ENCODE data around the gene CEP44. TPM values are rescaled to one million over a fixed set of nuclear protein-coding genes. Genes with fewer than 3 reads are reported as not detected.

CEP44 gene
- 12.0 and 14.1 TPM in 2 replicates for total RNA-seq
- long read RNA-seq, full-length matches to known transcripts = 1 of 28 reads
- long read RNA-seq, partial matches to known transcripts = 16 of 28 reads
- long read RNA-seq, other reads (novel, unspliced or antisense) = 11 of 28 reads

GRCh38 chr4:174283507-174284471 is at the start of gene CEP44, which contains the start of gene FBXO8:
Gene CEP44 (plus strand): TSS chr4:174283911. CDS start chr4:174299122, 15,211 bp downstream.
Gene FBXO8 (minus strand): TSS chr4:174283667. CDS start chr4:174263092, 20,575 bp downstream.
- Mint-ChIP-seq H3K27ac (ENCODE audit: unreplicated experiment) (peak within 1 kb of the TSS; percentile 100), H3K9me3 (ENCODE audit: unreplicated experiment) (peaks cover 10% of the 10 kb centered on the region), H3K27me3 (ENCODE audit: unreplicated experiment) (no peaks in the 10 kb centered on the region), H3K36me3 (ENCODE audit: unreplicated experiment) (peaks cover 11% of the 10 kb centered on the region), H3K4me1 (ENCODE audit: unreplicated experiment) (peaks cover 36% of the 10 kb centered on the region), H3K4me3 (ENCODE audit: unreplicated experiment) (peak within 1 kb of the TSS; percentile 96)
- no peak for TF ChIP-seq CTCF (IDR thresholded peaks at IDR 0.05)
- DNase-seq (ENCODE audit: extremely low spot score, unreplicated experiment) = peak; percentile 85

GRCh38 chr4:174236359-174236758 is 47.4 kb upstream of the CEP44 start:
- H3K36me3 Mint-ChIP-seq (ENCODE audit: unreplicated experiment) = peaks cover 19% of the 10 kb centered on the region
- no peak overlapping the region for H3K27ac Mint-ChIP-seq (ENCODE audit: unreplicated experiment)
- no peaks in the 10 kb centered on the region for H3K27me3 Mint-ChIP-seq (ENCODE audit: unreplicated experiment)
- H3K4me1 Mint-ChIP-seq (ENCODE audit: unreplicated experiment) = no peaks in the 10 kb centered on the region
- TF ChIP-seq CTCF (IDR thresholded peaks at IDR 0.05) = no peak
- H3K4me3 Mint-ChIP-seq (ENCODE audit: unreplicated experiment) = no peak overlapping the region
- DNase-seq (ENCODE audit: extremely low spot score, unreplicated experiment) = no peak
- no peaks in the 10 kb centered on the region for H3K9me3 Mint-ChIP-seq (ENCODE audit: unreplicated experiment)

- peaks cover 12% of the 10 kb centered on the region for H3K36me3 Mint-ChIP-seq (ENCODE audit: unreplicated experiment)
Measured at GRCh38 chr4:174241162-174241561, 42.5 kb upstream of the CEP44 start.

GRCh38 chr4:174244441-174244840 is 39.3 kb upstream of the CEP44 start:
- Mint-ChIP-seq H3K4me1 (ENCODE audit: unreplicated experiment) (peaks cover 4% of the 10 kb centered on the region), H3K4me3 (ENCODE audit: unreplicated experiment) (no peak overlapping the region), H3K9me3 (ENCODE audit: unreplicated experiment) (no peaks in the 10 kb centered on the region), H3K27me3 (ENCODE audit: unreplicated experiment) (no peaks in the 10 kb centered on the region), H3K36me3 (ENCODE audit: unreplicated experiment) (peaks cover 6% of the 10 kb centered on the region), H3K27ac (ENCODE audit: unreplicated experiment) (no peak overlapping the region)
- no peak for DNase-seq (ENCODE audit: extremely low spot score, unreplicated experiment)
- no peak for TF ChIP-seq CTCF (IDR thresholded peaks at IDR 0.05)

More at GRCh38 chr4:174241162-174241561, 42.5 kb upstream of the CEP44 start:
- no peaks in the 10 kb centered on the region for H3K27me3 Mint-ChIP-seq (ENCODE audit: unreplicated experiment)
- H3K4me1 Mint-ChIP-seq (ENCODE audit: unreplicated experiment) = no peaks in the 10 kb centered on the region
- no peak overlapping the region for H3K27ac Mint-ChIP-seq (ENCODE audit: unreplicated experiment)
- no peak overlapping the region for H3K4me3 Mint-ChIP-seq (ENCODE audit: unreplicated experiment)
- no peaks in the 10 kb centered on the region for H3K9me3 Mint-ChIP-seq (ENCODE audit: unreplicated experiment)
- no peak for DNase-seq (ENCODE audit: extremely low spot score, unreplicated experiment)
- TF ChIP-seq CTCF (IDR thresholded peaks at IDR 0.05) = no peak

- DNase-seq (ENCODE audit: extremely low spot score, unreplicated experiment) = no peak
- no peak overlapping the region for H3K27ac Mint-ChIP-seq (ENCODE audit: unreplicated experiment)
- no peaks in the 10 kb centered on the region for H3K27me3 Mint-ChIP-seq (ENCODE audit: unreplicated experiment)
- H3K9me3 Mint-ChIP-seq (ENCODE audit: unreplicated experiment) = no peaks in the 10 kb centered on the region
- peaks cover 4% of the 10 kb centered on the region for H3K4me1 Mint-ChIP-seq (ENCODE audit: unreplicated experiment)
- H3K4me3 Mint-ChIP-seq (ENCODE audit: unreplicated experiment) = no peak overlapping the region
- H3K36me3 Mint-ChIP-seq (ENCODE audit: unreplicated experiment) = peaks cover 7% of the 10 kb centered on the region
- TF ChIP-seq CTCF (IDR thresholded peaks at IDR 0.05) = no peak
Measured at GRCh38 chr4:174245714-174246113, 38.0 kb upstream of the CEP44 start.
